Naive B cell (primary cell): Measurements from ENCODE around the gene SLN. TPM values are rescaled to one million over a fixed set of nuclear protein-coding genes. Genes with fewer than 3 reads are reported as not detected.

Experiments
- ATAC-seq, 2 donors: fragments of 150-1000 bp; cut with Tn5 transposase; 2 replicates each; pipeline ENCODE4 v1.10.0; 2021; ENCODE audit warnings: low read depth in 2 of 2, mild to moderate bottlenecking in 2 of 2, moderate library complexity in 2 of 2
- DNase-seq: peaks from one replicate; pipeline ENCODE4 v3.0.0; 2022
- H3K27ac Mint-ChIP-seq, 6 donors: one replicate each; pipeline ENCODE4 v1.8.0; 2020 to 2022; ENCODE audit warnings: mild to moderate bottlenecking in 6 of 6, mixed read lengths in 6 of 6, moderate library complexity in 5 of 6, inconsistent platforms in 2 of 6
- H3K27me3 Mint-ChIP-seq, 3 donors: one replicate each; pipeline ENCODE4 v1.8.0; 2021 to 2022; ENCODE audit warnings: mixed read lengths in 3 of 3, mild to moderate bottlenecking in 1 of 3
- H3K36me3 Mint-ChIP-seq, 2 donors: one replicate each; pipeline ENCODE4 v1.8.0; 2020 to 2022; ENCODE audit warnings: mixed read lengths in 2 of 2, inconsistent platforms in 1 of 2, mild to moderate bottlenecking in 1 of 2
- H3K4me1 Mint-ChIP-seq, 3 donors: one replicate each; pipeline ENCODE4 v1.8.0; 2020 to 2022; ENCODE audit warnings: mixed read lengths in 3 of 3, inconsistent platforms in 1 of 3, mild to moderate bottlenecking in 1 of 3, moderate library complexity in 1 of 3
- H3K4me3 Mint-ChIP-seq, 8 donors: one replicate each; pipeline ENCODE4 v1.8.0; 2020 to 2022; ENCODE audit warnings: mild to moderate bottlenecking in 8 of 8, mixed read lengths in 8 of 8, moderate library complexity in 8 of 8, inconsistent platforms in 2 of 8
- H3K9me3 Mint-ChIP-seq, 7 donors: one replicate each; pipeline ENCODE4 v1.8.0; 2020 to 2022; ENCODE audit warnings: mixed read lengths in 7 of 7, mild to moderate bottlenecking in 5 of 7, inconsistent platforms in 2 of 7, moderate library complexity in 1 of 7
- polyA plus RNA-seq, 6 donors: library from polyadenylated mRNA; unstranded; fragments of 300-500 nt; fragmentation: Illumina TruSeq; gene quantifications; one replicate each; pipeline ENCODE4 v1.2.3, GENCODE V29; 2021; ENCODE audit warnings: low read depth in 6 of 6

The SLN gene
- polyA plus RNA-seq, 6 donors from 2014 or later = not detected

DNA sequence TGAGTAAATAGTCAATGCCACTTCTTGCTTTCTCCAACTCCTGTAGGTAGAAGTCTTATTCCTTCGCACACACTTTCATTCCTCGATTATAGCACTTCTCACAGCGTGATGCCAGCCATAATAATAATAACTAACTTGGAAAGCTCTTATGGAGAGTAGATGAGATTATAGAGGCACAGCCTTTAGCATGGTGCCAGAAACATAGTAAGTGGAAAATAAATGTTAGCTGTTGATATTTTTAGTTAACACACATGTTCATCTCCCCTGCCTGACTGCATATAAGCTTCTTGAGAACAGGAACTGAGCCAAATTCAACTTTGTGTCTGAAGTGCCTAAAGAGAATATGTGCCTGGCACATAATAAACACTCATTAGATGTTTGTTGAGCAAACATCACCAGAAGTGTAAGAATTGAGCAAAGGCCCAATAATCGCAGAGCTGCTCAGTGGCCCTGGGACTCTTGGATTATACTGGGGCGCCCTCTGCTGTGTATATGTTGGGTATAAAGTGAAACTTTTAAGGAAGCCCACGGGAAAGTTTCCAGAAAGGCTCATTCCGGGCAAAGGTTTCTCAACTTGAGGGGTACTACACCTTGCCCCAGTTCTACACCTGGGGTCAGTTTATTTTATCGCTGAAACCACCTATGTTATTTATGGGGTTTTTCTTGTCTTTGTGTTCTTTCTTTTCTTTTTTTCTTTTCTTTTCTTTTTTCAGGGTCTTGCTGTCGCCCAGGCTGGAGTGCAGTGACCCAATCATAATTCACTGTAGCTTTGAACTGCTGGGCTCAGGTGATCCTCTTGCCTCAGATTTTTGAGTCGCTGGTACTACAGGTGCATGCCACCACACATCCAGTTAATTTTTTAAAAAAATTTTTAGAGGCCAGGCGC is 22.3 kb downstream of the SLN start:
- DNase-seq (peak; percentile 32), ATAC-seq (peak; percentile 46 to 65)
- Mint-ChIP-seq H3K9me3 (peaks cover 0 to 5% (median 0%) of the 10 kb centered on the region in 7 donors), H3K4me1 (peaks cover 0 to 1% (median 0%) of the 10 kb centered on the region in 3 donors), H3K36me3 (no peaks in the 10 kb centered on the region), H3K4me3 (no peak overlapping the region), H3K27me3 (peaks cover 0 to 33% (median 21%) of the 10 kb centered on the region in 3 donors), H3K27ac (no peak overlapping the region)

DNA sequence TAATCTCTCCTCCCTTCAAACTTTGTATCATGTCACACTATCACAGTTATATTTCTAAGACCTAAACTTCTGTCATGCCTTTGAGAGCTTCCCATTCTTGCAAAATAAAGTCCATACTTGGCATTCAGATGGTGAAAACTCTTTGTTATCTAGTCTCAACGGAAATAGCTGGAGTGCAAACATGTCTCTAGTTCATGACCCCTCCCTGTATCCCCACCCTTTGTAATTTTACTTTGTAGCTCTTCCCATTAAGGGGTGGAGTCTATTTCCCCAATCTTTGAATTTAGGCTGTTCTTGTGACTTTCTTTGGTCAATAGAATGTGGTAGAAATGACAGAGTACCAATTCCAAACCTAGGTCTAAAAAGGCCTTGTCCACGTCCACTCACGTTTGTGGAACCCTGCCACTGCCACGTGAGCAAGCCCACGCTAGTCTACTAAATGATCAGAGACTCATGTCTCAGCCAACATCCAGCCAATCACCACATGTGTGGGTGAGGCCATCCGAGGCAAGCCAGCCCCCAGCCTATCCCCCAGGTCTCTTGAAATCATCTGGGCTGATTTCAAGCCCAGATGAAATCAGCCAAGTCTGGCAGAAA is 23.4 kb downstream of the SLN start:
- Mint-ChIP-seq H3K9me3 (peaks cover 0 to 5% (median 0%) of the 10 kb centered on the region in 7 donors), H3K4me1 (peaks cover 0 to 1% (median 0%) of the 10 kb centered on the region in 3 donors), H3K36me3 (no peaks in the 10 kb centered on the region), H3K4me3 (no peak overlapping the region), H3K27me3 (peaks cover 0 to 33% (median 20%) of the 10 kb centered on the region in 3 donors), H3K27ac (no peak overlapping the region)
- DNase-seq (no peak), ATAC-seq (no peak)

DNA sequence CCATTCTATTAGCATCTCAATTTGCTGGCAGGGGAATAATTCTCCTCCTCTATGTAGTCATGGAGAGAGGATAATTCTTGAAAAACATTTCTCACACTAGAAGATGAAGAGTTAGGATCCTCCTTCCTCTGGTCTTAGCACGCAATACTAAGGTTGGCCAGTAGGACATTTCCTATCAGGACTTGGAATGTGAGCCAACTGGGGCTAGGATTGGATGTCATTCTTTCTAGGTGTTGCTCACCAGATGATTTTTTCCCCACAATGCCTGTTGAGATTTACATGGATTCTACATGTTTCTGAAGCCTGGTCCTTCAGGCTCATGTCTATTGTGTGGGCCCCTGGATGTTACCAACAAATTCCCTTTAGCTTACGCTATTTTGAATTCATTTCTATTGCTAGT is 28.0 kb downstream of the SLN start:
- Mint-ChIP-seq H3K27ac (no peak overlapping the region), H3K27me3 (peaks cover 2 to 12% (median 7%) of the 10 kb centered on the region in 3 donors), H3K9me3 (no peaks in the 10 kb centered on the region), H3K36me3 (no peaks in the 10 kb centered on the region), H3K4me1 (no peaks in the 10 kb centered on the region), H3K4me3 (no peak overlapping the region)
- DNase-seq (no peak), ATAC-seq (no peak)

DNA sequence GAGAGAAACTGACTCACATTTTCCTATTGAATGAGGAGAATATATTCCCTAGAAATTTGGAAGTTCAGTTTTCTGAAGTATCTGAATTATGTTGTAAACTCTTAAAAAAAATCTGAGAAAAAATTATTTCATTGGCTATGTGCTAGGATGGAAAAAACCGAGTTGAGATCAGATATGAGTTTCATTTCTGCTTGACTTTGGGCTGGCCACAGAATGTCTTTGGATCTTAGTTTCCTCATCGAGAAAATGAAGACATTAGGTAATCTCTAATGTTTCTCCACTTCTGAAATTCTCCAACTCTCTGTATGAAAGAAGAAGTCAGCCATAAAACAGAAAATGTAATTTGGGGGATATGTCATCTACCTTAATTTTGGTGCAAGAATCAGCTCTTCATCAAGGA is 28.8 kb downstream of the SLN start:
- H3K27ac Mint-ChIP-seq = no peak overlapping the region
- no peak overlapping the region for H3K4me3 Mint-ChIP-seq
- H3K36me3 Mint-ChIP-seq = no peaks in the 10 kb centered on the region
- ATAC-seq (no peak), DNase-seq (no peak)
- peaks cover 6 to 16% (median 7%) of the 10 kb centered on the region in 3 donors for H3K27me3 Mint-ChIP-seq
- no peaks in the 10 kb centered on the region for H3K4me1 Mint-ChIP-seq
- H3K9me3 Mint-ChIP-seq = no peaks in the 10 kb centered on the region

DNA sequence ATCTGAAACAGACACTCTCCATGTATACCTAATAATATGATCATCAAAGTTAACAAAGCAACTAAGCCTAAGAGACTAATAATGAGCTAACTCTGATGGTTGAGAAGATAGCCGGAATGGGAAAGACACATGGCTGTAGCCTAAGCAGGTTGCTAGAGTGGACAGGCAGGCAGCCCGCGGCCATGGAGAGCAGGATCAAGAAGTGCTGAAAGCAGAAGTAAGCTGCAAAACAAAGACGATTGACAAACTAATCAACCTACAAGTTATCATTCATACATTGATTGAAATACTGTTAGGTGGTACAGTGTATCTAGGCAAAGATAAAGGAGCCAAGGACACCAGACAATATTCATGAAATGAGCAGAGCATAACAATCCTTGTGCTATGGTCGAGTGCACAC is 29.3 kb downstream of the SLN start:
- Mint-ChIP-seq H3K4me3 (no peak overlapping the region), H3K27ac (no peak overlapping the region), H3K4me1 (no peaks in the 10 kb centered on the region), H3K9me3 (no peaks in the 10 kb centered on the region), H3K36me3 (no peaks in the 10 kb centered on the region), H3K27me3 (peaks cover 6 to 12% (median 7%) of the 10 kb centered on the region in 3 donors)
- ATAC-seq = no peak
- DNase-seq = no peak

DNA sequence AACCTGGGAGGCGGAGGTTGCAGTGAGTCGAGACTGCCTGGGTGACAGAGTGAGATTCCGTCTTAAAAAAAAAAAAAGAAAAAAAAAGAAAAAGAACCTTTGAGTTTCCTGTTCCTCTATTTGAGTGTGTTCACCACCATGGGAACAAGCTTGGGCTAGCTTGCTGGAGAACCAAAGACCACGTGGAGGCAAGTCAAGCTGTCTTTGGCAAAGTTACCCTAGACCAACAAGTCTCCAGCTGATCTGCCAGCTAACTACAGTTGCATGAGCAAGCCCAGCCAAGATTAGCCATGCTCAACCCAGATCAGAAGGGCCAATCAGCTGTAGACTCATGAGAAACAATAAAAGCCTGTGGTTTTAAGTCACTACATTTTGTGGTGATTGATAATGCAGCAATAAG is 29.7 kb downstream of the SLN start:
- no peaks in the 10 kb centered on the region for H3K4me1 Mint-ChIP-seq
- ATAC-seq (no peak), DNase-seq (no peak)
- no peaks in the 10 kb centered on the region for H3K36me3 Mint-ChIP-seq
- H3K9me3 Mint-ChIP-seq = no peaks in the 10 kb centered on the region
- H3K27ac Mint-ChIP-seq = no peak overlapping the region
- peaks cover 6 to 9% (median 7%) of the 10 kb centered on the region in 3 donors for H3K27me3 Mint-ChIP-seq
- H3K4me3 Mint-ChIP-seq = no peak overlapping the region

DNA sequence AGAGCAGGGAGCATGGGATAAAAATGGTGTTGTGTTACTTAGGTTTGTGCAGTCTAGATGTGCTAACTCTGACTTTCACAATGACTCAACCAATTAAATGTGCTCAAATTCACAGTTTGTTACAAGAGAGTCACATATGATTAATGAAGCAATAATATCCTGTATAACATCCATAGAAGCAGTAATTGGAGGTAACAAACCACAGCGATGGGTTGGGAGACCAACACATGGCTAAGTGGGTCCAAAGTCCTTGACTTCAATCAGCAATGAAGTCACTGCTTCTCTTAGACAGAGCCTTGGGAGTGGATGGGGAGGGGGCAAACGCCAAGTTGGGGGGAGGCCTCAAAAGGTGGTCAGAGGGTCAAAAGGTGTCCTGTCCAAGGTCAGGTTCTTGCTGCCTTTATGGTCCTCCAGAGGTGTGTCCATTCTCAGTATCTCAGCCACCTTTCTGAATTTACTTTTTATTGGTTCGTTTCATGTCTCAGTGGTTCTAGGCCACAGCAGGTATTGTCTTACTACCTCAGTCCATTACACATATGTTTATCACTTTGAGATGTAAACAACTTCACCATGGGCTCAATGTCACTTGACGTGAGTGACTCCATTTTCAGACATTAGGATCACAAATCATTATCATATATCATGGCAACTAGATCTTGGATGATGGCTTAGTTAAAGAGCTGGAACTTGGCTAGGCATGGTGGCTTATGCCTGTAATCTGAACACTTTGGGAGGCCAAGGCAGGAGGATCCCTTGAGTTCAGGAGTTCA is 32.4 kb downstream of the SLN start:
- Mint-ChIP-seq H3K4me1 (no peaks in the 10 kb centered on the region), H3K27me3 (peaks cover 13 to 21% (median 16%) of the 10 kb centered on the region in 3 donors), H3K4me3 (no peak overlapping the region), H3K36me3 (no peaks in the 10 kb centered on the region), H3K9me3 (no peaks in the 10 kb centered on the region), H3K27ac (no peak overlapping the region)
- no peak for ATAC-seq
- no peak for DNase-seq

DNA sequence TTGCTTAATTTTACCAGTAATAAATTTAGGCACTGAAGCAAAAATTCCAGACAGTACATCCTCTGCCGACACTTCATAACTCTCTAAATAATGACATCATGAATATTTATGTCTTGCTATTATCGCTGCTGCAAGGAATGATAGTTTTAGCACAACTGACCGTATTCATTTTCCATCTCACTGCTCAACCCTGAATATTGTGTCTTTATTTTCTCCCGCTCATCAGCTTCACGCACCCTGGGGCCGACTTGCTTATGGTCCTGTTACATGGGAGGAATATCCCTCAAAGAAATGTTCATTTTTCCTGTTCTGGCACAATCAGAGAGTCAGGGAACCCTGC is 33.3 kb downstream of the SLN start:
- Mint-ChIP-seq H3K27ac (no peak overlapping the region), H3K9me3 (no peaks in the 10 kb centered on the region), H3K4me3 (no peak overlapping the region), H3K4me1 (no peaks in the 10 kb centered on the region), H3K27me3 (peaks cover 13 to 22% (median 21%) of the 10 kb centered on the region in 3 donors), H3K36me3 (no peaks in the 10 kb centered on the region)
- DNase-seq (no peak), ATAC-seq (no peak)

DNA sequence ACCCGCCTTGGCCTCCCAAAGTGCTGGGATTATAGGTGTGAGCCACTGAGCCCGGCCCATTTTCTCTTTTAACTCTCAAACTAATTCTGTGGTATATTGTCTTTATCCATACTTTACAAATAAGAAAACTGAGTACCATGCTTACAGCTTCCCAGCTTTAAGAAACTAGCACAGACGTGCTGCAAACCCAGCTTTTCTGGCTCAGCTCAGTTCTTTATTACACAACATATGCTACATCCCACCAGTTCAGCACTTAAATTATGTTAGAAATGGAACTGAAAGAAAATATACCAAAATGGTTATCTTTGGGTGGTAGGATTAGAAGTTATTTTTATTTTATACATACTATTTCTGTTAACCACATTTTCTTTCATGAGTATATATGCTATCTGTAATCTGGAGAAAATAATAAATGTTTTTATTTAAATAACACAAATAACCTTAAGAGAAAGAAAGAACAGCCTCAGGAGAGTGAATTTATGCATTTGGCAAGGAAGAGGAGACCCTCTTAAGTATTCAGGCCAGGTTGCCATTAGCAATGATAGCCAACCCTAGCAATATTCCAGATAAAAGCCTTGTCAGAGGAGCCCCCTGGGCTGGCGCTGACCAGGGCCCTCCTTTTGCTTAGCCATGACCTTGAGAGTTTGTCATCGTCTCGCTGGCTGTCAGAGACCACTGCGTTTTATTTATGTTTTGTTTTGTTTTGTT is 33.8 kb downstream of the SLN start:
- Mint-ChIP-seq H3K27ac (no peak overlapping the region), H3K27me3 (peaks cover 13 to 22% (median 21%) of the 10 kb centered on the region in 3 donors), H3K4me1 (no peaks in the 10 kb centered on the region), H3K36me3 (no peaks in the 10 kb centered on the region), H3K4me3 (no peak overlapping the region), H3K9me3 (no peaks in the 10 kb centered on the region)
- ATAC-seq = no peak
- DNase-seq = no peak

DNA sequence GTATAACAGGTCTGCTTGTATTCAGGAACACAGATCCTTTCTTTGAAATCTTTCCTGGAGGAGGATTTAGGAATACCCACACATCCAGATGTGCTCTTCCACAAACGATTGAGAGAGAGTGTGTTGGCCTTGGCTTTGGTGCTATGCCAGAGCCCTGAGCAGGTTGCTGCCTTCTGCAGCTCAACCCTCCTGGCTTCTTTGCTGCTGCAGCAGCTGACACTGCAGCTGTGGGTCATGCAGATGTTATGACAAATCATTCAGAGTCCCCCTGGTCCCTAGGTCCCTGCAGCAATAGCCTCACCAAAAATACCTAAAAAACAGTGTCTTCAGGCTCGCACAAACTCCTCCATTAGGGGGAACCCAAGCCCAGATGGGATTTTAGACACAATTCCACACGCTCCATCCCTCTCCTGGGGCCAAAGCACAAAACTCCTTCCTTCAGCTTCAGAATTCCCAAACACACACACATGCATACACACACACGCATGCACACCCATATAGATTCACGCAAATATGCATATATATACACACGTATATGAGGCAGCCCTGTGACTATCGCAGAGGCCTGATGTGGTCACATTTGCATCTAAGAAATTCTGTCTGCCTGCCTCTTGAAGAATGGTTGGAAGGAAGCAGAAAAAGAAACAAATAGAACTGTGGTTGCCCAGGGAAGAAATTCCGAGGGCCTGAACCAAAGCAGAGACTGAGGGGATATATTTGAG is 35.4 kb downstream of the SLN start:
- Mint-ChIP-seq H3K9me3 (no peaks in the 10 kb centered on the region), H3K27ac (no peak overlapping the region), H3K4me1 (no peaks in the 10 kb centered on the region), H3K4me3 (no peak overlapping the region), H3K36me3 (no peaks in the 10 kb centered on the region), H3K27me3 (peaks cover 22 to 29% (median 26%) of the 10 kb centered on the region in 3 donors)
- no peak for ATAC-seq
- no peak for DNase-seq

DNA sequence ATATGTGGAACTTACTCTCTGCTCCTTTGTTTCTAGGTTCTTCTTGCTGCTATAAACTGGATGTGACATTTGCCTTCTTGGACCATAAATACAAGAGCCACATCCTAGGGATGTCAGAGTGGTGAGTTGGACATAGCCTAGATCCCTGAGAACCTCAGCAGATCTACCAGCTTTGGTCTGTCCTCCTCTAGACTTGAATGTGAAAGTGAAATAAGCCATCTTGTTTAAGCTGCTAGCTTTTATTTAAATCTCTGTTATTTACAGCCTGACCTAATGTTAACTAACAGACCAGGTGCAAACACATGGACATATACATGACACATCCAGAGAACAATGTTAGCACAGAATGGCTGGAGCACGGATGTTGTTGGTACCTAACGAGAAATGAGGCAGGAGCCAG is 36.0 kb downstream of the SLN start:
- H3K4me1 Mint-ChIP-seq = no peaks in the 10 kb centered on the region
- H3K4me3 Mint-ChIP-seq = no peak overlapping the region
- no peak for ATAC-seq

DNA sequence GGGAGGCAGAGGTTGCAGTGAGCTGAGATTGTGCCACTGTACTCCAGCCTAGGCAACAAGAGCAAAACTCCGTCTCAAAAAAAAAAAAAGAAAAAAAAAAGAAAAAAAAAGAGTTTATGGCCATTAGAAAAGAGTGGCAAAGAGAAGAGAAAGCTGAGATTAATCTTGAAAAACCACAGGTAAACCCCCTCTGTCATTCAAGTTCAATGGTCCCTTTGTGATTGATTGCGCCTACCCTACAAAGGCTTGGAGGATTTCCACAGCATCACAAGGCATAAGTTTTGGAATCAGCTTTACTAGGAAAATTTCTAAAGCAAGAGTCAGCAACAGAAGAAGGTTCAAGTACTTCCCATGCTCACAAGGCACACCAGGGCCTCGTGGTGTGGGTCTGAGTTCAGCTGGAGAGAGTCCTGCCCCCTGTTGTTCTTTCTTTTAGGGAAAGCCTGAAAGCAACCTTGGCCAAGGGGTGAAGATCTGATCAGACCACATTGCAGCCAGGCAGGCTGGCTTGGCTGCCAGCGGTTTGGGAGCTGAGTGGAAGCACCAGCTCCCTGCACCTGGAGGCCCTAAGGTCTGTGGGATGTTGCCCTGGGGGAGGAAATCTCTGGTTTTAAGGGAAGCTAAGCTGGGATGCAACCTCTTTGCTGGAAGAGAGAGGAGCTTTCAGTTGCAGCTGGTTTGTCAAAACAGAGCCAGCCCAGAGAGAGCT is 41.8 kb downstream of the SLN start:
- no peak overlapping the region for H3K4me3 Mint-ChIP-seq
- DNase-seq (no peak), ATAC-seq (no peak)
- no peaks in the 10 kb centered on the region for H3K9me3 Mint-ChIP-seq
- H3K27ac Mint-ChIP-seq = no peak overlapping the region
- no peaks in the 10 kb centered on the region for H3K4me1 Mint-ChIP-seq
- H3K36me3 Mint-ChIP-seq = no peaks in the 10 kb centered on the region
- peaks cover 14 to 21% (median 18%) of the 10 kb centered on the region in 3 donors for H3K27me3 Mint-ChIP-seq

More for the DNA sequence above, 36.0 kb downstream of the SLN start:
- Mint-ChIP-seq H3K27me3 (peaks cover 26 to 35% (median 30%) of the 10 kb centered on the region in 3 donors), H3K27ac (no peak overlapping the region), H3K36me3 (no peaks in the 10 kb centered on the region), H3K9me3 (no peaks in the 10 kb centered on the region)
- DNase-seq = no peak
